Endothelial cell of umbilical vein (primary cell): Measurements from ENCODE around the gene SMAD3. TPM values are rescaled to one million over a fixed set of nuclear protein-coding genes. Genes with fewer than 3 reads are reported as not detected.

Experiments used
- BruUV-seq: library from RNA; stranded (reverse); fragments of 400-500 nt; replicated peaks from 2 replicates; lab custom pipeline; 2021; lab: Mats Ljungman, UMichigan
- CTCF ChIA-PET: fragments of 300-600, 350-600 bp; sonication (Branson Sonifier 250); formaldehyde crosslinking; loops from one replicate; lab custom pipeline; 2021; ENCODE audit warnings: antibody characterized with exemption, inconsistent platforms; lab: Charles Lee
- POLR2A ChIA-PET: fragments of 300-600, 350-600 bp; sonication (Branson Sonifier 250); formaldehyde crosslinking; loops from one replicate; lab custom pipeline; 2021; ENCODE audit warnings: antibody characterized with exemption, inconsistent platforms; lab: Charles Lee
- DNase-seq: peaks from one replicate; pipeline ENCODE4 v3.0.0-alpha.2; 2011; ENCODE audit warnings: low read depth, low spot score
- FAIRE-seq: peaks from 2 replicates; lab custom pipeline; 2011; peaks lifted over from hg19 to GRCh38; lab: Jason Lieb, UNC
- H2AFZ ChIP-seq: 2 replicates; pipeline ENCODE4 v1.6.0; 2012; ENCODE audit warnings: low read depth, low read length, control low read depth, inconsistent platforms
- H3K27ac ChIP-seq: 2 replicates; pipeline ENCODE4 v1.5.1; 2011; ENCODE audit warnings: low read depth, mild to moderate bottlenecking, control low read depth, low read length, moderate library complexity; ENCODE audit not compliant: insufficient read depth
- H3K27me3 ChIP-seq, 2 experiments: 2 replicates each; pipeline versions ENCODE4 v1.6.0 to v1.6.1; 2011; ENCODE audit warnings: low read length in 2 of 2, mixed read lengths in 1 of 2; ENCODE audit not compliant: control insufficient read depth in 2 of 2, insufficient read depth in 2 of 2
- H3K36me3 ChIP-seq, 2 experiments: 2 replicates in 1 of 2; 3 replicates in 1 of 2; pipeline ENCODE4 v1.5.1; 2011; ENCODE audit warnings: low read length in 2 of 2, mild to moderate bottlenecking in 1 of 2, moderate library complexity in 1 of 2; ENCODE audit not compliant: control insufficient read depth in 2 of 2, insufficient read depth in 2 of 2; ENCODE audit errors: extremely low read depth in 1 of 2
- H3K4me1 ChIP-seq: 3 replicates; pipeline ENCODE4 v1.5.1; 2011; ENCODE audit warnings: mild to moderate bottlenecking, low read length; ENCODE audit not compliant: control insufficient read depth, insufficient read depth; ENCODE audit errors: extremely low read depth
- H3K4me2 ChIP-seq: 2 replicates; pipeline ENCODE4 v1.6.1; 2011; ENCODE audit warnings: low read length, control low read depth, mixed read lengths; ENCODE audit not compliant: insufficient read depth
- H3K4me3 ChIP-seq, 3 experiments: fragments of 200-600 bp in 1 of 3; sonication (generic), shearing (Covaris generic) in 1 of 3; replicated peaks in 1 of 3; 2 replicates each; pipeline ENCODE4 v1.5.1; 2011 to 2016; ENCODE audit warnings: control low read depth in 3 of 3, low read length in 3 of 3, mild to moderate bottlenecking in 2 of 3, inconsistent platforms in 1 of 3, low read depth in 1 of 3, moderate library complexity in 1 of 3; ENCODE audit not compliant: insufficient read depth in 1 of 3
- H3K79me2 ChIP-seq: 2 replicates; pipeline ENCODE4 v1.6.0; 2012; ENCODE audit warnings: low read length, inconsistent platforms; ENCODE audit not compliant: control insufficient read depth, insufficient read depth
- H3K9ac ChIP-seq: replicated peaks from 2 replicates; pipeline ENCODE3; 2011; ENCODE audit warnings: low read length, control low read depth; ENCODE audit not compliant: insufficient read depth; ENCODE audit errors: extremely low read depth
- H3K9me1 ChIP-seq: replicated peaks from 3 replicates; pipeline ENCODE4 v1.6.0; 2011; ENCODE audit warnings: mild to moderate bottlenecking, low read length; ENCODE audit not compliant: control insufficient read depth, insufficient read depth; ENCODE audit errors: extremely low read depth
- H3K9me3 ChIP-seq: replicated peaks from 2 replicates; pipeline ENCODE4 v1.5.1; 2012; ENCODE audit warnings: low read length, inconsistent platforms; ENCODE audit not compliant: control insufficient read depth, insufficient read depth
- H4K20me1 ChIP-seq: replicated peaks from 2 replicates; pipeline ENCODE3; 2011; ENCODE audit warnings: mild to moderate bottlenecking, low read length; ENCODE audit not compliant: control insufficient read depth, insufficient read depth; ENCODE audit errors: extremely low read depth
- EZH2 ChIP-seq: IDR thresholded peaks from 2 replicates; pipeline ENCODE4 v1.6.1; 2012; ENCODE audit warnings: borderline replicate concordance, low read depth, mild to moderate bottlenecking, moderate library complexity, low read length, inconsistent platforms; ENCODE audit not compliant: severe bottlenecking
- FOS ChIP-seq: IDR thresholded peaks from 2 replicates; pipeline ENCODE4 v1.6.1; 2011; ENCODE audit warnings: mild to moderate bottlenecking, low read length, moderate library complexity, borderline replicate concordance; ENCODE audit not compliant: insufficient read depth
- GATA2 ChIP-seq: IDR thresholded peaks from 2 replicates; pipeline ENCODE4 v1.7.0; 2011; ENCODE audit warnings: low read depth, mild to moderate bottlenecking, moderate library complexity, mixed read lengths, low read length; ENCODE audit not compliant: insufficient read length, insufficient read depth
- JUN ChIP-seq: IDR thresholded peaks from 2 replicates; pipeline ENCODE4 v1.6.1; 2011; ENCODE audit warnings: borderline replicate concordance, low read depth; ENCODE audit not compliant: insufficient read length, insufficient read depth
- MYC ChIP-seq: IDR thresholded peaks from one replicate; pipeline ENCODE4 v1.6.1; 2011; ENCODE audit warnings: mild to moderate bottlenecking, low read depth, low read length
- POLR2A ChIP-seq: IDR thresholded peaks from 2 replicates; pipeline ENCODE4 v1.6.1; 2012; ENCODE audit warnings: low read depth, mild to moderate bottlenecking, control low read depth, low read length
- POLR2AphosphoS5 ChIP-seq: IDR thresholded peaks from 2 replicates; pipeline ENCODE4 v1.6.1; 2012; ENCODE audit warnings: low read depth, mild to moderate bottlenecking, control low read depth, low read length, moderate library complexity; ENCODE audit not compliant: insufficient read depth
- dilution Hi-C: fragments of 300-500 bp; cut with MboI; formaldehyde crosslinking; loops from one replicate; pipeline ENCODE4 v1.15.0; 2019; ENCODE audit warnings: low sequenced_read_pairs; ENCODE audit not compliant: extremely low pct_ligation_motif_present
- intact Hi-C: fragments of 100-400 bp; cut with micrococcal nuclease; formaldehyde crosslinking; loops from one replicate; pipeline ENCODE4 v1.10.0; 2022
- polyA plus RNA-seq, 4 experiments: library from polyadenylated mRNA; depleted of rRNA in 3 of 4; stranded (reverse) in 3 of 4; unstranded in 1 of 4; fragments of >200 nt; gene quantifications; 2 replicates each; pipeline versions ENCODE4 v1.2.1 to v1.2.3, GENCODE V29; 2011 to 2012; ENCODE audit warnings: missing spikeins in 1 of 4
- total RNA-seq: library from RNA; stranded (reverse); gene quantifications from 2 replicates; pipeline ENCODE4 v1.2.3, GENCODE V29; 2021
- TF ChIP-seq, protein P1 (sequence below): IDR thresholded peaks from 2 replicates; pipeline ENCODE4 v1.6.1; 2011; ENCODE audit not compliant: insufficient read depth, insufficient read length

Gene SMAD3
- total and polyA plus RNA-seq, 2 donors (not counting 3 experiments of a cell fraction or from before 2014, with no cell fraction given), result 56.4 to 88.2 TPM

DNA sequence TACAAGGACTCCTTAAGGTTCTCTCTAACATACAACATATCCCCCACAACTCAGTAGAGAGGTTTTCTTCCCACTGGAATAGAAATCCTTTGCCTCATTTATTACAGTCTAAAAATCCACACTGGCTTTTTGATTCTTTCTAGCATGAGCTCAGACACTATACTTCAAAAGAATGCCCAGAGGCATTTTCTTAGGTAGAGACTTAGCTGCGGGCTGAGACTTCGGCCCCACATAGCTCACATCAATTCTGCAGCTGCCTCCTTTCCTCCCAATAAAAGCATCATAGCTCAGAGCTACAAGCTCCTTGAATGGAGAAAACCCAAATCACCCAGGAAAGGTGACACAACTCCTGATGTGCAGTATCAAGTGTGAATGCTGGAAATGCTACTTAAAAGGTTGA, 136.7 kb downstream of the SMAD3 start:
- Histone ChIP-seq H3K4me1 (peaks cover 20% of the 10 kb centered on the region), H3K9me3 (no peaks in the 10 kb centered on the region), H3K27ac (no peak overlapping the region), H3K9me1 (no peaks in the 10 kb centered on the region), H3K79me2 (no peaks in the 10 kb centered on the region), H4K20me1 (no peaks in the 10 kb centered on the region), H3K9ac (no peak overlapping the region), H3K4me3 (no peak overlapping the region), H3K36me3 (no peaks in the 10 kb centered on the region), H3K4me2 (no peak overlapping the region), H2AFZ (no peak overlapping the region), H3K27me3 (no peaks in the 10 kb centered on the region)
- FAIRE-seq, result no peak
- intact Hi-C loops, result no loop called here
- DNase-seq, result no peak
- TSS peak; percentile 72 for BruUV-seq
- dilution Hi-C loops, result no loop called here
- TF ChIP-seq POLR2A (no peak), POLR2AphosphoS5 (no peak), FOS (no peak), MYC (no peak), EZH2 (no peak), JUN (no peak)
- TF ChIP-seq, protein P1, sequence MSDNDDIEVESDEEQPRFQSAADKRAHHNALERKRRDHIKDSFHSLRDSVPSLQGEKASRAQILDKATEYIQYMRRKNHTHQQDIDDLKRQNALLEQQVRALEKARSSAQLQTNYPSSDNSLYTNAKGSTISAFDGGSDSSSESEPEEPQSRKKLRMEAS, result no peak
- POLR2A ChIA-PET, result no interaction called here
- CTCF ChIA-PET, result interaction anchor here (1.4 to 1.9 kb wide), 2 partner anchors 73 to 256 kb away, joined by 3 to 4 read pairs; no protein-coding TSS in a partner anchor

DNA sequence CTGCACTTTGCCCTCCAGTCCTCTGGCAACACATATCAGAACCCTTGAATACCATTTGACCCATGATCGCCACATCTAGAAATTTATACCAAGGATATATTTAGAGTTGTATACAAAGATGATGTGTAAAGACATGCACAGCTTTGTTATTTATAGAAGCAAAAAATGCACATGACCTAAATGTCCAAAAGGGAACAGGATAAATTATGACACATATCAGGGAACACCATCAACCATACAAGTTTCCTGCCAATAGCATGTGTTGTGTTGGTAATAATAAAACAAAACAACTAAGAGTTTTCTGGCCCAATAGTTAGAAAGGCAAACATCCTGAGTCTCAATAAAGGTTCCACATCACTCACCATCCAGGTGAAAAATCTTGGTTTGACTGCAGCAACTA, 137.6 kb downstream of the SMAD3 start:
- POLR2A ChIA-PET, result no interaction called here
- H3K4me2 ChIP-seq, result no peak overlapping the region
- H2AFZ ChIP-seq, result no peak overlapping the region
- H3K9me3 ChIP-seq, result no peaks in the 10 kb centered on the region
- no TSS peak for BruUV-seq
- TF ChIP-seq GATA2 (peak; percentile 20), JUN (peak; percentile 37)
- TF ChIP-seq, protein P1, result no peak
- FAIRE-seq (no peak), DNase-seq (peak; percentile 49)
- H3K27me3 ChIP-seq, result no peaks in the 10 kb centered on the region
- CTCF ChIA-PET, result interaction anchor here (1.4 to 1.9 kb wide), 4 partner anchors 73 to 256 kb away, joined by 3 to 4 read pairs (median 4); no protein-coding TSS in a partner anchor
- no peaks in the 10 kb centered on the region for H3K79me2 ChIP-seq
- intact Hi-C loops, result no loop called here
- dilution Hi-C loops, result no loop called here
- H3K9me1 ChIP-seq, result no peaks in the 10 kb centered on the region
- H3K9ac ChIP-seq, result no peak overlapping the region
- peaks cover 20% of the 10 kb centered on the region for H3K4me1 ChIP-seq
- no peaks in the 10 kb centered on the region for H3K36me3 ChIP-seq
- no peak overlapping the region for H3K27ac ChIP-seq
- H3K4me3 ChIP-seq, result no peak overlapping the region
- H4K20me1 ChIP-seq, result no peaks in the 10 kb centered on the region
